Stimulated activated CD4-positive, alpha-beta T cell treated with anti-CD3 and anti-CD28 coated beads, Interleukin-15, amount 100 ng/mL, for 24 hours (primary cell): ENCODE results near the gene TREH.
A peak's percentile ranks its signal among the peaks of the same experiment; 100 is the strongest.

Source experiments
- DNase-seq: peaks from one replicate; pipeline ENCODE4 v3.0.0-alpha.2; 2020

Gene TREH

GRCh38 chr11:118644496-118644895 lies 35.0 kb downstream of the TREH start:
- no peak for DNase-seq

- no peak for DNase-seq
These were observed 35.5 kb downstream of the TREH start for GRCh38 chr11:118643995-118644345.

GRCh38 chr11:118643142-118643994 lies 36.1 kb downstream of the TREH start:
- DNase-seq, result no peak

- no peak for DNase-seq
These were observed 37.9 kb downstream of the TREH start for GRCh38 chr11:118641397-118642019.

GRCh38 chr11:118640332-118641154 lies 38.9 kb downstream of the TREH start:
- no peak for DNase-seq

- no peak for DNase-seq
These were observed 39.6 kb downstream of the TREH start for GRCh38 chr11:118639899-118640298.

GRCh38 chr11:118638726-118639125 lies 40.7 kb downstream of the TREH start:
- no peak for DNase-seq

- no peak for DNase-seq
These were observed 42.7 kb downstream of the TREH start for GRCh38 chr11:118636569-118637290.

- no peak for DNase-seq
These were observed 43.8 kb downstream of the TREH start for GRCh38 chr11:118635642-118636041.

- DNase-seq, result no peak
These were observed 44.2 kb downstream of the TREH start for GRCh38 chr11:118635237-118635591.

GRCh38 chr11:118634431-118635236 lies 44.8 kb downstream of the TREH start:
- DNase-seq, result peak; percentile 28

- DNase-seq, result no peak
These were observed 45.5 kb downstream of the TREH start for GRCh38 chr11:118633979-118634378.

- no peak for DNase-seq
These were observed 46.1 kb downstream of the TREH start for GRCh38 chr11:118633319-118633690.

GRCh38 chr11:118632577-118633318 lies 46.7 kb downstream of the TREH start:
- no peak for DNase-seq

GRCh38 chr11:118631142-118631909 lies 48.1 kb downstream of the TREH start:
- no peak for DNase-seq

- no peak for DNase-seq
These were observed 49.4 kb downstream of the TREH start for GRCh38 chr11:118629761-118630661.

GRCh38 chr11:118628861-118629549 lies 50.4 kb downstream of the TREH start:
- DNase-seq, result no peak

GRCh38 chr11:118628432-118628831 lies 51.0 kb downstream of the TREH start:
- no peak for DNase-seq

- DNase-seq, result no peak
These were observed 51.4 kb downstream of the TREH start for GRCh38 chr11:118628031-118628430.
